IMR-90 (cell line): Measurements from ENCODE around the gene PLD1. TPM values are rescaled to one million over a fixed set of nuclear protein-coding genes. Genes with fewer than 3 reads are reported as not detected.

Source experiments
- ATAC-seq: fragments of 200-7000 bp; cut with Tn5 transposase; 2 replicates; pipeline ENCODE4 v1.9.1; 2020; ENCODE audit warnings: low read depth, mild to moderate bottlenecking, moderate library complexity
- BruUV-seq: library from RNA; stranded (reverse); fragments of 400-500 nt; replicated peaks from 2 replicates; lab custom pipeline; 2021; lab: Mats Ljungman, UMichigan
- CTCF ChIA-PET: fragments of 300-600 bp; formaldehyde crosslinking; extraction: SDS; loops from one replicate; lab custom pipeline; 2021; ENCODE audit warnings: antibody characterized with exemption; lab: Yijun Ruan, JAX
- POLR2A ChIA-PET: fragments of 300-600 bp; sonication (Branson Sonifier 250); formaldehyde crosslinking; loops from one replicate; lab custom pipeline; 2022; ENCODE audit warnings: antibody characterized with exemption; ENCODE audit not compliant: unreplicated experiment; lab: Charles Lee
- DNase-seq: peaks from one replicate; pipeline ENCODE4 v3.0.0; 2013
- H2AFZ ChIP-seq: replicated peaks from 2 replicates; pipeline ENCODE3; 2013; ENCODE audit warnings: low read length, mild to moderate bottlenecking; ENCODE audit not compliant: poor library complexity
- H2AK5ac ChIP-seq: 2 replicates; pipeline ENCODE4 v1.6.1; 2013; ENCODE audit warnings: low read depth, low read length, inconsistent platforms
- H2AK9ac ChIP-seq: replicated peaks from 2 replicates; pipeline ENCODE3; 2013; ENCODE audit warnings: mild to moderate bottlenecking, low read depth, low read length, moderate library complexity; ENCODE audit not compliant: poor library complexity
- H2BK120ac ChIP-seq: 2 replicates; pipeline ENCODE4 v1.6.1; 2013; ENCODE audit warnings: low read depth, low read length, inconsistent platforms
- H2BK15ac ChIP-seq: 3 replicates; pipeline ENCODE4 v1.6.1; 2013; ENCODE audit warnings: low read depth, low read length, inconsistent platforms
- H2BK20ac ChIP-seq: 2 replicates; pipeline ENCODE4 v1.6.1; 2013; ENCODE audit warnings: low read depth, mild to moderate bottlenecking, inconsistent platforms, low read length, moderate library complexity
- H2BK5ac ChIP-seq: 2 replicates; pipeline ENCODE4 v1.6.1; 2013; ENCODE audit warnings: mild to moderate bottlenecking, low read depth, low read length, inconsistent platforms; ENCODE audit not compliant: poor library complexity, severe bottlenecking
- H3K14ac ChIP-seq: replicated peaks from 2 replicates; pipeline ENCODE4 v1.6.1; 2013; ENCODE audit warnings: low read depth, low read length, inconsistent platforms
- H3K18ac ChIP-seq: 2 replicates; pipeline ENCODE4 v1.6.1; 2013; ENCODE audit warnings: low read depth, low read length, control low read depth
- H3K23ac ChIP-seq: 2 replicates; pipeline ENCODE4 v1.6.1; 2013; ENCODE audit warnings: low read depth, low read length, inconsistent platforms
- H3K27ac ChIP-seq: 2 replicates; pipeline ENCODE4 v1.5.1; 2013; ENCODE audit warnings: mild to moderate bottlenecking, control low read depth, low read length; ENCODE audit not compliant: insufficient read depth
- H3K27me3 ChIP-seq: 2 replicates; pipeline ENCODE4 v1.6.1; 2013; ENCODE audit warnings: low read length; ENCODE audit not compliant: control insufficient read depth, insufficient read depth
- H3K36me3 ChIP-seq: 2 replicates; pipeline ENCODE4 v1.6.1; 2013; ENCODE audit warnings: low read length, mixed read lengths; ENCODE audit not compliant: control insufficient read depth, insufficient read depth
- H3K4ac ChIP-seq: 2 replicates; pipeline ENCODE4 v1.6.1; 2013; ENCODE audit warnings: low read depth, low read length, inconsistent platforms
- H3K4me1 ChIP-seq: 2 replicates; pipeline ENCODE4 v1.6.1; 2013; ENCODE audit warnings: low read length, mixed read lengths; ENCODE audit not compliant: control insufficient read depth, insufficient read depth
- H3K4me2 ChIP-seq: 2 replicates; pipeline ENCODE4 v1.6.1; 2013; ENCODE audit warnings: low read depth, mild to moderate bottlenecking, control low read depth, low read length, moderate library complexity
- H3K4me3 ChIP-seq: 2 replicates; pipeline ENCODE4 v1.5.1; 2013; ENCODE audit warnings: low read depth, mild to moderate bottlenecking, control low read depth, low read length, moderate library complexity; ENCODE audit not compliant: insufficient read depth
- H3K56ac ChIP-seq: 2 replicates; pipeline ENCODE4 v1.6.1; 2013; ENCODE audit warnings: low read length, inconsistent platforms; ENCODE audit not compliant: insufficient read depth; ENCODE audit errors: extremely low read depth
- H3K79me1 ChIP-seq, 2 experiments: 2 replicates each; pipeline ENCODE4 v1.6.1; 2013; ENCODE audit warnings: low read length in 2 of 2, inconsistent platforms in 1 of 2, low read depth in 1 of 2
- H3K9ac ChIP-seq: 2 replicates; pipeline ENCODE4 v1.6.1; 2013; ENCODE audit warnings: low read depth, low read length, control low read depth
- H3K9me1 ChIP-seq: 2 replicates; pipeline ENCODE4 v1.6.1; 2013; ENCODE audit warnings: low read length, inconsistent platforms; ENCODE audit not compliant: insufficient read depth
- H3K9me3 ChIP-seq: 2 replicates; pipeline ENCODE4 v1.6.1; 2013; ENCODE audit warnings: low read length; ENCODE audit not compliant: control insufficient read depth, insufficient read depth
- H4K20me1 ChIP-seq: 2 replicates; pipeline ENCODE4 v1.6.1; 2013; ENCODE audit warnings: low read length, inconsistent platforms; ENCODE audit not compliant: insufficient read depth
- H4K5ac ChIP-seq: 2 replicates; pipeline ENCODE4 v1.6.1; 2013; ENCODE audit warnings: mild to moderate bottlenecking, low read depth, low read length, control low read depth
- H4K8ac ChIP-seq, 2 experiments: 2 replicates each; pipeline ENCODE4 v1.6.1; 2013; ENCODE audit warnings: low read depth in 2 of 2, low read length in 2 of 2, control low read depth in 1 of 2, inconsistent platforms in 1 of 2
- H4K91ac ChIP-seq: 2 replicates; pipeline ENCODE4 v1.6.1; 2013; ENCODE audit warnings: low read depth, low read length, inconsistent platforms; ENCODE audit not compliant: insufficient read depth
- CEBPB ChIP-seq: IDR thresholded peaks from 2 replicates; pipeline ENCODE4 v1.6.1; 2012; ENCODE audit warnings: low read depth, low read length, improper control_type of control experiment
- MXI1 ChIP-seq: IDR thresholded peaks from 2 replicates; pipeline ENCODE4 v1.6.1; 2012; ENCODE audit warnings: low read depth, mild to moderate bottlenecking, low read length, moderate library complexity, borderline replicate concordance
- POLR2A ChIP-seq: IDR thresholded peaks from 2 replicates; pipeline ENCODE4 v1.6.1; 2012; ENCODE audit warnings: mild to moderate bottlenecking, low read depth, low read length
- RFX5 ChIP-seq: IDR thresholded peaks from 2 replicates; pipeline ENCODE4 v1.8.0; 2012; ENCODE audit warnings: low read depth, mild to moderate bottlenecking, low read length, moderate library complexity
- WGBS, 2 experiments: methylation state at CpG; one replicate each; pipeline versions ENCODE4 v1.1.5 to v1.1.7; 2013; ENCODE audit warnings: missing lambda C conversion rate in 2 of 2; ENCODE audit not compliant: insufficient read length in 1 of 2; ENCODE audit errors: extremely low coverage in 2 of 2; 5-methylcytosine and 5-hydroxymethylcytosine counted together
- dilution Hi-C: fragments of 300-500 bp; cut with HindIII; formaldehyde crosslinking; loops from one replicate; pipeline ENCODE4 v1.14.3; 2018; ENCODE audit warnings: low sequenced_read_pairs; ENCODE audit not compliant: unreplicated experiment
- in situ Hi-C: fragments of 300-500 bp; cut with MboI; formaldehyde crosslinking; loops from 3 replicates; pipeline ENCODE4 v1.14.3; 2019; ENCODE audit warnings: low sequenced_read_pairs, inconsistent platforms, mixed read lengths
- intact Hi-C: fragments of 100-400 bp; cut with micrococcal nuclease; formaldehyde crosslinking; loops from 2 replicates; pipeline ENCODE4 v1.10.0; 2022
- polyA plus RNA-seq, 3 experiments: library from polyadenylated mRNA; depleted of rRNA; stranded (reverse); fragments of >200 nt; gene quantifications; 2 replicates each; pipeline ENCODE4 v1.2.3, GENCODE V29; 2012; ENCODE audit warnings: low replicate concordance in 1 of 3
- total RNA-seq: library from RNA; depleted of rRNA; stranded (reverse); fragments of >200 nt; gene quantifications from 2 replicates; pipeline ENCODE4 v1.2.3, GENCODE V29; 2012

Gene PLD1
- total and polyA plus RNA-seq, 2 of the 4 experiments (the other 2 are of a cell fraction): 3.3 to 9.7 TPM

GRCh38 chr3:171743327-171744157, 66.7 kb downstream of the PLD1 start:
- BruUV-seq: no TSS peak
- Histone ChIP-seq H2AFZ (no peak overlapping the region), H3K36me3 (peaks cover 3% of the 10 kb centered on the region; the same call in 1 of the 2 replicates), H2BK5ac (no peak overlapping the region), H2BK120ac (no peak overlapping the region), H4K91ac (no peak overlapping the region), H2AK9ac (no peak overlapping the region), H3K4me3 (no peak overlapping the region), H3K56ac (no peak overlapping the region), H3K9me1 (no peaks in the 10 kb centered on the region), H3K27ac (no peak overlapping the region), H4K20me1 (0 out of 2 replicates have a peak, but pooled peaks cover 2% of the 10 kb centered on the region), H3K4ac (no peak overlapping the region), H3K79me1 (peaks cover 0 to 3% of the 10 kb centered on the region in 2 experiments; a peak in 1 of 4 replicates), H3K18ac (no peak overlapping the region), H3K14ac (no peak overlapping the region), H3K27me3 (no peaks in the 10 kb centered on the region), H2BK20ac (no peak overlapping the region), H3K4me1 (no peaks in the 10 kb centered on the region), H2BK15ac (no peak overlapping the region), H3K23ac (no peak overlapping the region), H4K5ac (no peak overlapping the region), H2AK5ac (no peak overlapping the region), H3K9me3 (peaks cover 2% of the 10 kb centered on the region; the same call in 1 of the 2 replicates), H4K8ac (no peak overlapping the region), H3K4me2 (no peak overlapping the region), H3K9ac (no peak overlapping the region)
- dilution Hi-C loops (no loop called here), intact Hi-C loops (no loop called here), in situ Hi-C loops (no loop called here)
- ATAC-seq: no peak
- ChIA-PET CTCF (interaction anchor here (1.3 kb wide), 1 partner anchor 16 kb away, joined by 3 read pairs; no protein-coding TSS in a partner anchor), POLR2A (no interaction called here)
- 92% methylated on average over 2 of the region's 10 CpGs; no CpG with 5 or more reads in 1 of the 2 experiments for WGBS, 2 experiments
- no peak for TF ChIP-seq POLR2A
- peak; percentile 32; the same call in 1 of the 2 replicates for TF ChIP-seq CEBPB
- TF ChIP-seq RFX5: no peak
- no peak for TF ChIP-seq MXI1
- no peak for DNase-seq
